ENCODE data around the gene AADACL2.
"Not testable (repeated sequence)": the region's sequence is repeated elsewhere in the genome, so short reads cannot be mapped to it uniquely, and the experiment has no call there.

AADACL2 gene

GRCh38 chr3:151750181-151750580 is 16.5 kb downstream of the AADACL2 start:
- Histone ChIP-seq H3K27me3 (replicated peaks; ENCODE audit: control insufficient read depth, insufficient read depth, low read length) (no peaks in the 10 kb centered on the region; the same call in none of the 2 replicates), H3K4me3 (replicated peaks; ENCODE audit: low read depth, low read length) (no peak overlapping the region), H3K36me3 (ENCODE audit: control insufficient read depth, insufficient read depth, low read length) (no peaks in the 10 kb centered on the region)
- no peak for DNase-seq (ENCODE audit: extremely low read depth, insufficient read length)
- no peak for TF ChIP-seq CTCF (IDR thresholded peaks at IDR 0.05; ENCODE audit: insufficient read depth, low read length, poor library complexity, severe bottlenecking)

- no peak for TF ChIP-seq CTCF (IDR thresholded peaks at IDR 0.05; ENCODE audit: insufficient read depth, low read length, poor library complexity, severe bottlenecking)
- Histone ChIP-seq H3K4me3 (replicated peaks; ENCODE audit: low read depth, low read length) (no peak overlapping the region), H3K27me3 (replicated peaks; ENCODE audit: control insufficient read depth, insufficient read depth, low read length) (no peaks in the 10 kb centered on the region; the same call in none of the 2 replicates), H3K36me3 (ENCODE audit: control insufficient read depth, insufficient read depth, low read length) (no peaks in the 10 kb centered on the region)
- DNase-seq (ENCODE audit: extremely low read depth, insufficient read length), result no peak
Measured at GRCh38 chr3:151750678-151751077, 17.0 kb downstream of the AADACL2 start.

GRCh38 chr3:151751161-151751560 is 17.4 kb downstream of the AADACL2 start:
- Histone ChIP-seq H3K4me3 (replicated peaks; ENCODE audit: low read depth, low read length) (no peak overlapping the region), H3K27me3 (replicated peaks; ENCODE audit: control insufficient read depth, insufficient read depth, low read length) (no peaks in the 10 kb centered on the region; the same call in none of the 2 replicates), H3K36me3 (ENCODE audit: control insufficient read depth, insufficient read depth, low read length) (no peaks in the 10 kb centered on the region)
- no peak for DNase-seq (ENCODE audit: extremely low read depth, insufficient read length)
- no peak for TF ChIP-seq CTCF (IDR thresholded peaks at IDR 0.05; ENCODE audit: insufficient read depth, low read length, poor library complexity, severe bottlenecking)

- TF ChIP-seq CTCF (IDR thresholded peaks at IDR 0.05; ENCODE audit: insufficient read depth, low read length, poor library complexity, severe bottlenecking), result no peak
- Histone ChIP-seq H3K4me3 (replicated peaks; ENCODE audit: low read depth, low read length) (no peak overlapping the region), H3K36me3 (ENCODE audit: control insufficient read depth, insufficient read depth, low read length) (no peaks in the 10 kb centered on the region), H3K27me3 (replicated peaks; ENCODE audit: control insufficient read depth, insufficient read depth, low read length) (no peaks in the 10 kb centered on the region; the same call in none of the 2 replicates)
- DNase-seq (ENCODE audit: extremely low read depth, insufficient read length), result no peak
Measured at GRCh38 chr3:151753846-151754245, 20.1 kb downstream of the AADACL2 start.

- no peaks in the 10 kb centered on the region for H3K27me3 ChIP-seq (replicated peaks; ENCODE audit: control insufficient read depth, insufficient read depth, low read length)
- no peak for TF ChIP-seq CTCF (IDR thresholded peaks at IDR 0.05; ENCODE audit: insufficient read depth, low read length, poor library complexity, severe bottlenecking)
- no peaks in the 10 kb centered on the region for H3K36me3 ChIP-seq (ENCODE audit: control insufficient read depth, insufficient read depth, low read length)
- no peak overlapping the region for H3K4me3 ChIP-seq (replicated peaks; ENCODE audit: low read depth, low read length)
- no peak for DNase-seq (ENCODE audit: extremely low read depth, insufficient read length)
Measured at GRCh38 chr3:151761581-151761980, 27.9 kb downstream of the AADACL2 start.

GRCh38 chr3:151764699-151765098 is 31.0 kb downstream of the AADACL2 start:
- not testable (repeated sequence) for H3K4me3 ChIP-seq (replicated peaks; ENCODE audit: low read depth, low read length); DNase-seq (ENCODE audit: extremely low read depth, insufficient read length); H3K36me3 ChIP-seq (ENCODE audit: control insufficient read depth, insufficient read depth, low read length); H3K27me3 ChIP-seq (replicated peaks; ENCODE audit: control insufficient read depth, insufficient read depth, low read length)
